DMS53 (cell line): ENCODE measurements around the gene SRGAP1.
"Not testable (repeated sequence)": the region's sequence is repeated elsewhere in the genome, so short reads cannot be mapped to it uniquely, and the experiment has no call there.

Experiments
- DNase-seq: peaks from one replicate; lab custom pipeline; 2025; lab: John Stamatoyannopoulos, UW

The SRGAP1 gene

GRCh38 chr12:63870838-63871237, 26.3 kb downstream of the SRGAP1 start:
- DNase-seq, result no peak

GRCh38 chr12:63874897-63875480, 30.5 kb downstream of the SRGAP1 start:
- DNase-seq, result no peak

GRCh38 chr12:63875703-63876102, 31.2 kb downstream of the SRGAP1 start:
- DNase-seq, result no peak

GRCh38 chr12:63876980-63877379, 32.5 kb downstream of the SRGAP1 start:
- DNase-seq, result no peak

- no peak for DNase-seq
Measured at GRCh38 chr12:63877693-63878092, 33.2 kb downstream of the SRGAP1 start.

GRCh38 chr12:63880235-63880634, 35.7 kb downstream of the SRGAP1 start:
- DNase-seq, result not testable (repeated sequence)

GRCh38 chr12:63880742-63881263, 36.3 kb downstream of the SRGAP1 start:
- no peak for DNase-seq

GRCh38 chr12:63882844-63883243, 38.3 kb downstream of the SRGAP1 start:
- DNase-seq, result peak; percentile 51

- DNase-seq, result no peak
Measured at GRCh38 chr12:63885401-63885800, 40.9 kb downstream of the SRGAP1 start.

- DNase-seq, result peak; percentile 79
Measured at GRCh38 chr12:63888908-63889635, 44.6 kb downstream of the SRGAP1 start.

GRCh38 chr12:63889721-63890509, 45.4 kb downstream of the SRGAP1 start:
- peak; percentile 55 for DNase-seq

- DNase-seq, result no peak
Measured at GRCh38 chr12:63893170-63893569, 48.7 kb downstream of the SRGAP1 start.

GRCh38 chr12:63894132-63894531, 49.6 kb downstream of the SRGAP1 start:
- no peak for DNase-seq

- DNase-seq, result no peak
Measured at GRCh38 chr12:63895841-63896240, 51.3 kb downstream of the SRGAP1 start.

GRCh38 chr12:63897931-63898330, 53.4 kb downstream of the SRGAP1 start:
- no peak for DNase-seq

- no peak for DNase-seq
Measured at GRCh38 chr12:63898764-63899337, 54.4 kb downstream of the SRGAP1 start.

- DNase-seq, result peak; percentile 28
Measured at GRCh38 chr12:63899396-63899795, 54.9 kb downstream of the SRGAP1 start.

- peak; percentile 81 for DNase-seq
Measured at GRCh38 chr12:63900922-63901793, 56.7 kb downstream of the SRGAP1 start.

GRCh38 chr12:63904653-63905052, 60.2 kb downstream of the SRGAP1 start:
- no peak for DNase-seq

GRCh38 chr12:63905544-63905943, 61.0 kb downstream of the SRGAP1 start:
- DNase-seq, result no peak

- no peak for DNase-seq
Measured at GRCh38 chr12:63906876-63907275, 62.4 kb downstream of the SRGAP1 start.
